CD4-positive, alpha-beta T cell treated with Interleukin-2 at 100 ng/mL for 4 hours (primary cell): Measurements from ENCODE around the gene GRAMD1B.
"Not testable (repeated sequence)": the region's sequence is repeated elsewhere in the genome, so short reads cannot be mapped to it uniquely, and the experiment has no call there.

Source experiments
- DNase-seq: peaks from one replicate; pipeline ENCODE4 v3.0.0-alpha.2; 2020; ENCODE audit warnings: low spot score

The GRAMD1B gene

GRCh38 chr11:123641495-123641840, 211.4 kb downstream of the GRAMD1B start:
- no peak for DNase-seq

- no peak for DNase-seq
These were observed 212.4 kb downstream of the GRAMD1B start for GRCh38 chr11:123642435-123642834.

DNA sequence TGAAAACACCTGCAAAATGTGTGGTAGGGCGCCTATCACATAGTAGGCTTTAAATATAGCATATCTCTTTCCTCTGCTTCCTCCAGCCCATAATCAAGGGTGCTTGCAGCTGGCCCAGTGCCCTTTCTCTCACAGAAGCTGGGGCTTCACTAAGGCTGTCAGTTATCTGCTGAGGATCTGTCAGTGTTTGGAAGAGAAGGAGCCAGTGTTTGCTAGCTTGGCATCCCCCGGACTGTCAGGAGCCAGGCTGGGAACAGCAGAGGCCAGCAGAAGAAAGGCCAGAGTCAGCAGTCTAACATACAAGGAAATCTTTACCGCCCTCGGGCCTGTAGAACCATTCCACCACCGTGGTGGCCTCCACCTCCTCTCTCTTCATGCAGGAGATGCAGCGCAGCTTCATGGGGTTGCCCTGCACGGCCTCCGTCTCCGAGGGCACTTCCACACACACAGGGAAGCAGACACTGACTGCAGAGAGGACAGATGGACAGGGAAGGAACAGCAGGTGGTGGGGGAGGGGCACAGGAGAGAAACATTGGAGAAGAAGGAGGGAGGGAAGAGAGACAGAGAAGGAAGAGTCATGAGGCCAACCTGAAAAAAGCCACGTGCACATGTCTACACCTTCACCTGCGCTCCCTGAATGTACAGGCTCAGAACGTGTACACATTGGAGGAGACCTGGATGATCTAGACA, 215.4 kb downstream of the GRAMD1B start:
- DNase-seq: no peak

- DNase-seq: no peak
These were observed 220.8 kb downstream of the GRAMD1B start for GRCh38 chr11:123650901-123651300.

GRCh38 chr11:123652599-123652998, 222.5 kb downstream of the GRAMD1B start:
- no peak for DNase-seq

GRCh38 chr11:123653483-123653826, 223.4 kb downstream of the GRAMD1B start:
- no peak for DNase-seq

DNA sequence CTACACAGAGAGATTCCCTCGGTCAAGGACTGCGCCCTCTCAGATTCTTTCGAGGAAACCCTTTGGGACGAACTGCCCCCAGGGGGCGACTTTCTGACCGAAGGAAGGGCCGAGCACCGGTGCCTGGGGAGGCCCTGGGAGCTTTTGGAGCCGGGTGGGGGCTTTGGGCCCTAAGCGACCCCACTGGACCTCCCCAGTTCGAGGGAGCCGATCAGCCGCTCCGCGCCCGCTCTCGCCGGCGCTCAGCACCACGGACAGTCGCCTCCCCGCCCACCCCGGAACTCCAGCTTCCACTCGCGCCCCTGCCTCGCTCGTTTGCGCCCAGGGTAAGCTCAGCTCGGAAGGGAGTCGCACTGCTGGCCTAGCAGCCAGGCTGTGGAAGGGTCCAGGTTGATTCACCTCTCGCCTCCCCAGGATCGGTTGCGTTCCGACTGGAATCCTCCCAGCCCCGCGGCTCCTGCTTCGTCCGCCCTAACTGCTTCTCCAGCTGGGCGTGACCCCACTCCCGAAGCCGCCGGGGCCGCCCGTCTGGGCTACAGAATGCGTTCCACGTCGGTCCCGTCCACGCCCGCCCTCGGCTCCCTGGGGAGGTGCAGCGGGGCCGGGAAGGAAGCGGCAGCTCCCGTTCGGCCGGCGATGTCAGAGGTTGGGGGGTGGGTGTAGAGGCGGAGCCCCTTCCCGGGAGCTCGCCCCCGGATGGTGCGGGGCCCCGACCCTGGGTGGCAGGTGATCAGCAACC, 223.9 kb downstream of the GRAMD1B start:
- DNase-seq: no peak

- no peak for DNase-seq
These were observed 224.6 kb downstream of the GRAMD1B start, which contains the start of gene SCN3B for GRCh38 chr11:123654566-123655081. Gene SCN3B (minus strand): TSS chr11:123654624. CDS start chr11:123653801, 823 bp downstream.

DNA sequence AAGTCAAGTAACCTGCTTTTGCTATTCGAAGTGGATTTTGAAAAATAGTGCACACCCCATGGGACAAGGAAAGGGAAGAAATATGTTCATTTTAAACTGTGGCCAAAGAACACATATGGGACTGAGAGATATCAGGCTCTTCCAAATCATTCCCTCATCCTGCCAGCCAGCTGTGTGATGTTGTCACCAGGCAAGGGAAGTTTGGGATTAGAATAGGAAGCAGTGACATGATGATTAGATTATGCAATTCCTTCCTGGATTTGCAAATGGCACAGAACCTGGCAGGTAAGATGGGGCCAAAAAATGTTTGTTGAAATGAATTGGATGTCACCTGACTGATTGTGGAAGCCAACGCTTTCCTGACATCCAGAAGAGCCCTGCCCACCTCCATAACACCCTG, 229.2 kb downstream of the GRAMD1B start:
- no peak for DNase-seq

GRCh38 chr11:123659965-123660364, 229.9 kb downstream of the GRAMD1B start:
- DNase-seq: not testable (repeated sequence)

DNA sequence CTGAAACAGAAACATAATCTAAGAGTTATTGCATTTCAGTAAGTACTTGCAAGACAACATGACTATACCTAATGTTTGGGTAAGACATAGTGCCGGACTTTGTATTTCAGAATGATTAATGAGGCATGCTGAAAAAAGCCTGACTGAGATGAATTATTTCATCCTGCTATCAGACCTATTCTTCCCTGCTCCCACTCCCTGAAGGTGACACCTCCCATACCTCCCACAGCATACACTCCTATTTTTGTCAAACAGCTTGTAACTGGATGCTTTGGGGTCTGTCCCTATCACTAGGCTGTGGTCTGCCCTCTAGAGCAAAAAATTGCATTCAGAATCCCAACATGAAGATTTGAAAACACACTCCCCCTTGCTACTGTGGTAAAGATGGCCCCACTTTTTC, 235.2 kb downstream of the GRAMD1B start:
- no peak for DNase-seq

- no peak for DNase-seq
These were observed 240.0 kb downstream of the GRAMD1B start for GRCh38 chr11:123670081-123670480.

DNA sequence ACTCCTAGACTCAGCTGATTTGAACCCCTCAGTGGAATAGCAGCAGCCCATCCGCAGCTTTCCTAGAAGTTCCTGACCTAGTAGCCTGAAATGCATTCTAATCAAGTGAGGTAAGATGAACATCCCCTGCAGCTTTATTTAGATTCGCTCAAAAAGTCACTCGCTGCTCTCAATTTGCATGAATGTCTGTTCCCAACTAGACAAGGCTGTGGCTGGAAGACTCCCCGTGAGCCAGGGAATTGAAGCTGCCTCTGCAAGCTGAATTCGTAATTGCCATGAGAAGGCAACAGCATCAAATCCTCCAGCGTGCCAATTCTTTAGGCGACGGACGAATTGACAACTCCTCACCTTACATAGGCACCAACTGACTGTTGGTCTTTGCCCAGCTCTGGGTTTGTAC, 241.5 kb downstream of the GRAMD1B start:
- DNase-seq: no peak

DNA sequence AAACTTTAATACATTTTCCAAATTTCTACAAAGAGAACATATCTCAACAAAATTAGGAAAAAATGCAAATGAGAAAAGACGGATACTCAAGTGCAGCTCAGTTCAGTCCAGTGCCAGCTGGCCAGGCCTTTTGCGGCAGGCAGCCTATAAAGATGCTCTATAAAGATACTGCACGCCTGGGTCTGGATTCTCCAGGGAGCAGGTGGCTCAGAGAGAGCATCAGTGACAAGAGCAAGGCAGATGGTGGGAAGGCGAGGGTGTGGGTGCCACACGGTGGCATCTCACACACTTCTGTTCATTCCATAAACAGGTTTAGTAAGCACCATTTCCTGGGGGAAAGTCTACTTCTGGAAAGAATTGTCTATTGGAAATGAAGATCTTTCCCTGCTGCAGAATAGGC, 242.5 kb downstream of the GRAMD1B start:
- DNase-seq: no peak

- no peak for DNase-seq
These were observed 244.2 kb downstream of the GRAMD1B start for GRCh38 chr11:123674297-123674696.
